DOHH2 (cell line): ENCODE data around the gene CHORDC1.

Experiments
- EZH2phosphoT487 ChIP-seq: fragments of 200-600 bp; sonication (generic); IDR thresholded peaks from 2 replicates; pipeline ENCODE4 v1.6.1; 2017; ENCODE audit warnings: borderline replicate concordance, mild to moderate bottlenecking, antibody characterized with exemption, low read length, moderate library complexity, mixed read lengths
- TF ChIP-seq, protein P1 (sequence below): fragments of 200-600 bp; sonication (generic); IDR thresholded peaks from one replicate; pipeline ENCODE4 v1.5.1; 2014; ENCODE audit warnings: antibody characterized with exemption, mild to moderate bottlenecking, low read depth, low read length; ENCODE audit not compliant: poor library complexity, severe bottlenecking

DNA sequence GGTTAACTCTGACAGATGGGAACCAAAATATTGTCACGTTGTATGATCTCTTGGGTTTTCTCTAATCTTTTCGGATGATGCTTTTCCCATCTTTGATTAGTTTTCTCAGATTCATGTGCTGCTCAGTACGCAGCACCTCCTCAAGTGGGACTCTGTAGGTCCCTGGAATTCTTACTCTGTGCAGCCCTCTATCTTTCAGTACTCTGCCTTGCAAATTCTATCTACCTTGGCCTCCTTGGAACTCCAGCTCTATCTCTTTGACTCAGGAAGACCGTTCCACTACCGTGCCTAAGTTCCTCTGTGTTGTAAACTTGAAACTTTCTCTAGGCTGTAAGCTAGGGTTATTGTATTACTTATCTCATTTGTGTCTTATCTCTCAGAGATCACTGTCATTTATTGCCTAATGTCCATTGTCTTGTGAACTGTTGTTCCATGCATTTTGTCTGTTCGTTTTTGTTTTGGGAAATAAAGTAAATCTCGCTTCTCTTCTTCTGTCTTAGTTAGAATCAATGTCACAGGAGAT, 20.1 kb upstream of the CHORDC1 start:
- TF ChIP-seq EZH2phosphoT487, result no peak
- TF ChIP-seq, protein P1, sequence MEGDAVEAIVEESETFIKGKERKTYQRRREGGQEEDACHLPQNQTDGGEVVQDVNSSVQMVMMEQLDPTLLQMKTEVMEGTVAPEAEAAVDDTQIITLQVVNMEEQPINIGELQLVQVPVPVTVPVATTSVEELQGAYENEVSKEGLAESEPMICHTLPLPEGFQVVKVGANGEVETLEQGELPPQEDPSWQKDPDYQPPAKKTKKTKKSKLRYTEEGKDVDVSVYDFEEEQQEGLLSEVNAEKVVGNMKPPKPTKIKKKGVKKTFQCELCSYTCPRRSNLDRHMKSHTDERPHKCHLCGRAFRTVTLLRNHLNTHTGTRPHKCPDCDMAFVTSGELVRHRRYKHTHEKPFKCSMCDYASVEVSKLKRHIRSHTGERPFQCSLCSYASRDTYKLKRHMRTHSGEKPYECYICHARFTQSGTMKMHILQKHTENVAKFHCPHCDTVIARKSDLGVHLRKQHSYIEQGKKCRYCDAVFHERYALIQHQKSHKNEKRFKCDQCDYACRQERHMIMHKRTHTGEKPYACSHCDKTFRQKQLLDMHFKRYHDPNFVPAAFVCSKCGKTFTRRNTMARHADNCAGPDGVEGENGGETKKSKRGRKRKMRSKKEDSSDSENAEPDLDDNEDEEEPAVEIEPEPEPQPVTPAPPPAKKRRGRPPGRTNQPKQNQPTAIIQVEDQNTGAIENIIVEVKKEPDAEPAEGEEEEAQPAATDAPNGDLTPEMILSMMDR, result no peak
